Measurements from ENCODE around the gene MYO6.

DNA sequence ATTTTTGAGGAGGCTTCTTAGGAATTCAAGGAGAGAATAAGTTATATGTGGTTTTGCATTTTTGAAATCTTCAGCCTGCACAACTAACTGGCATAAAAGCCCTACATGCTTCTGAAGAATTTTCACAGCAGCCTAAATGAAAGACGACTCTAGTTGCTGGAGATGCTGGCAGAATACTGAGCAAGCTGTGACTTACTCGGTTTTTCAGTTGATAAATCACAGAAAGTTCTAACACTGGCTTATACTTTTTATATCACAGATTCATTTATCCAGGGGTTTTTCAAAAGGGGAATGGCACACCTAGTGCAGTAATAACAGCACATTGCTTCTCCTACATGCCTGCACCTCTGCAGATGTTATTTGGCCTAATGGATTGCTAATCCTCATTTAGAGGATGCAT is 188.8 kb downstream of the MYO6 start:
- TF ChIP-seq EZH2 (IDR thresholded peaks at IDR 0.05; ENCODE audit: low read depth, low read length, severe bottlenecking) (no peak), CTCF (IDR thresholded peaks at IDR 0.05; ENCODE audit: control extremely low read depth in 1 of 3, insufficient read depth in 1 of 3, low read depth in 1 of 3, low read length in 3 of 3) (no peak), POLR2A (IDR thresholded peaks at IDR 0.05; ENCODE audit: control extremely low read depth in 1 of 2, low read depth in 2 of 2, low read length in 2 of 2) (no peak), KDM5A (IDR thresholded peaks at IDR 0.05; ENCODE audit: low read length) (no peak), EGR1 (IDR thresholded peaks at IDR 0.05; ENCODE audit: borderline replicate concordance, low read depth, low read length) (no peak), SIX5 (IDR thresholded peaks at IDR 0.05; ENCODE audit: low read depth, low read length) (no peak), CREB1 (IDR thresholded peaks at IDR 0.05) (no peak), GTF2F1 (IDR thresholded peaks at IDR 0.05; ENCODE audit: borderline replicate concordance, low read depth, low read length) (no peak), JUND (IDR thresholded peaks at IDR 0.05; ENCODE audit: low read length) (no peak)
- TF ChIP-seq, protein P1, sequence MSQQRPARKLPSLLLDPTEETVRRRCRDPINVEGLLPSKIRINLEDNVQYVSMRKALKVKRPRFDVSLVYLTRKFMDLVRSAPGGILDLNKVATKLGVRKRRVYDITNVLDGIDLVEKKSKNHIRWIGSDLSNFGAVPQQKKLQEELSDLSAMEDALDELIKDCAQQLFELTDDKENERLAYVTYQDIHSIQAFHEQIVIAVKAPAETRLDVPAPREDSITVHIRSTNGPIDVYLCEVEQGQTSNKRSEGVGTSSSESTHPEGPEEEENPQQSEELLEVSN (IDR thresholded peaks at IDR 0.05): no peak

Data from H1 (cell line).